Dermis blood vessel endothelial cell (primary cell): Measurements from ENCODE around the gene ATP11A. TPM values are rescaled to one million over a fixed set of nuclear protein-coding genes. Genes with fewer than 3 reads are reported as not detected.

Source experiments
- DNase-seq: peaks from one replicate; pipeline ENCODE4 v3.0.0; 2010
- total RNA-seq: library from RNA; depleted of rRNA; stranded (reverse); fragments of >200 nt; gene quantifications from 2 replicates; pipeline ENCODE4 v1.2.3, GENCODE V29; 2014

The ATP11A gene
- total RNA-seq, 1 donor from 2014 or later, result 32.0 TPM

GRCh38 chr13:112896736-112897602 lies 207.1 kb downstream of the ATP11A start:
- DNase-seq, result no peak

- DNase-seq, result no peak
Observed at GRCh38 chr13:112897603-112897955, 207.7 kb downstream of the ATP11A start.

GRCh38 chr13:112897956-112898620 lies 208.2 kb downstream of the ATP11A start:
- DNase-seq, result no peak

- DNase-seq, result no peak
Observed at GRCh38 chr13:112898621-112899280, 208.9 kb downstream of the ATP11A start.

- no peak for DNase-seq
Observed at GRCh38 chr13:112899281-112900225, 209.7 kb downstream of the ATP11A start.

GRCh38 chr13:112900226-112900600 lies 210.4 kb downstream of the ATP11A start:
- no peak for DNase-seq

GRCh38 chr13:112900691-112901091 lies 210.9 kb downstream of the ATP11A start:
- DNase-seq, result no peak

- no peak for DNase-seq
Observed at GRCh38 chr13:112902101-112902651, 212.3 kb downstream of the ATP11A start.

GRCh38 chr13:112902669-112903068 lies 212.8 kb downstream of the ATP11A start:
- DNase-seq, result no peak

- DNase-seq, result no peak
Observed at GRCh38 chr13:112903071-112903577, 213.3 kb downstream of the ATP11A start.

- DNase-seq, result no peak
Observed at GRCh38 chr13:112903606-112904195, 213.9 kb downstream of the ATP11A start.

- DNase-seq, result no peak
Observed at GRCh38 chr13:112904436-112904960, 214.7 kb downstream of the ATP11A start.

- no peak for DNase-seq
Observed at GRCh38 chr13:112905086-112905485, 215.2 kb downstream of the ATP11A start.

- DNase-seq, result no peak
Observed at GRCh38 chr13:112905619-112905989, 215.8 kb downstream of the ATP11A start.

GRCh38 chr13:112905990-112906641 lies 216.3 kb downstream of the ATP11A start:
- DNase-seq, result no peak

- no peak for DNase-seq
Observed at GRCh38 chr13:112907286-112907685, 217.4 kb downstream of the ATP11A start.

- no peak for DNase-seq
Observed at GRCh38 chr13:112907871-112908331, 218.1 kb downstream of the ATP11A start.

GRCh38 chr13:112908342-112908741 lies 218.5 kb downstream of the ATP11A start:
- DNase-seq, result no peak

- no peak for DNase-seq
Observed at GRCh38 chr13:112910016-112910415, 220.2 kb downstream of the ATP11A start.

GRCh38 chr13:112910616-112911280 lies 220.9 kb downstream of the ATP11A start:
- no peak for DNase-seq
